Neural progenitor cell (in vitro differentiated cells): ENCODE results near the gene ARHGAP15. TPM values are rescaled to one million over a fixed set of nuclear protein-coding genes. Genes with fewer than 3 reads are reported as not detected.

Experiments
- DNase-seq: peaks from one replicate; pipeline ENCODE4 v3.0.0-alpha.2; 2016; ENCODE audit warnings: low spot score
- H2AFZ ChIP-seq: fragments of 200-600 bp; sonication (generic); replicated peaks from 2 replicates; pipeline ENCODE4 v1.6.1; 2016; ENCODE audit warnings: antibody characterized with exemption
- H3F3A ChIP-seq: fragments of 200-600 bp; sonication (generic); 2 replicates; pipeline ENCODE4 v1.6.1; 2016; ENCODE audit warnings: antibody characterized with exemption, low read depth
- H3K27ac ChIP-seq: fragments of 200-600 bp; sonication (generic); 2 replicates; pipeline ENCODE4 v1.5.1; 2016; ENCODE audit warnings: mild to moderate bottlenecking
- H3K27me3 ChIP-seq: fragments of 200-600 bp; sonication (generic); 2 replicates; pipeline ENCODE4 v1.6.1; 2016; ENCODE audit warnings: mild to moderate bottlenecking, moderate library complexity
- H3K36me3 ChIP-seq: fragments of 200-600 bp; sonication (generic); 2 replicates; pipeline ENCODE4 v1.5.1; 2016
- H3K4me1 ChIP-seq: fragments of 200-600 bp; sonication (generic); 2 replicates; pipeline ENCODE4 v1.6.1; 2016; ENCODE audit warnings: mixed run types
- H3K4me2 ChIP-seq: fragments of 200-600 bp; sonication (generic); 2 replicates; pipeline ENCODE4 v1.6.1; 2016
- H3K4me3 ChIP-seq: fragments of 200-600 bp; sonication (generic); 2 replicates; pipeline ENCODE4 v1.5.1; 2016
- H3K79me2 ChIP-seq: fragments of 200-600 bp; sonication (generic); 2 replicates; pipeline ENCODE4 v1.6.1; 2016; ENCODE audit warnings: low read depth
- H3K9ac ChIP-seq: fragments of 200-600 bp; sonication (generic); 2 replicates; pipeline ENCODE4 v1.6.1; 2016
- H3K9me3 ChIP-seq: fragments of 200-600 bp; sonication (generic); 2 replicates; pipeline ENCODE4 v1.5.1; 2016; ENCODE audit warnings: low read depth
- H4K20me1 ChIP-seq: fragments of 200-600 bp; sonication (generic); 2 replicates; pipeline ENCODE4 v1.6.1; 2016; ENCODE audit warnings: low read depth
- H3K27ac Mint-ChIP-seq: 3 replicates; pipeline ENCODE4 v1.8.0; 2021; ENCODE audit warnings: mixed read lengths
- H3K27me3 Mint-ChIP-seq: 2 replicates; pipeline ENCODE4 v1.8.0; 2022; ENCODE audit warnings: low read depth, mild to moderate bottlenecking, inconsistent platforms, moderate library complexity, mixed read lengths; ENCODE audit not compliant: insufficient read depth
- H3K36me3 Mint-ChIP-seq: 3 replicates; pipeline ENCODE4 v1.8.0; 2021; ENCODE audit warnings: mixed read lengths
- H3K4me1 Mint-ChIP-seq: 3 replicates; pipeline ENCODE4 v1.8.0; 2021; ENCODE audit warnings: mixed read lengths
- H3K4me3 Mint-ChIP-seq: 3 replicates; pipeline ENCODE4 v1.8.0; 2021; ENCODE audit warnings: mild to moderate bottlenecking, moderate library complexity, mixed read lengths
- H3K9me3 Mint-ChIP-seq: 3 replicates; pipeline ENCODE4 v1.8.0; 2020; ENCODE audit warnings: mixed read lengths
- EZH2 ChIP-seq: fragments of 200-600 bp; sonication (generic); IDR thresholded peaks from 2 replicates; pipeline ENCODE4 v1.6.1; 2017; ENCODE audit warnings: antibody characterized with exemption, mild to moderate bottlenecking, moderate library complexity
- EZH2phosphoT487 ChIP-seq: fragments of 200-600 bp; sonication (generic); IDR thresholded peaks from 2 replicates; pipeline ENCODE4 v1.6.1; 2017; ENCODE audit warnings: antibody characterized with exemption
- total RNA-seq: library from RNA; depleted of rRNA; stranded (reverse); fragments of >200 nt; gene quantifications from 2 replicates; pipeline ENCODE4 v1.2.3, GENCODE V29; 2015; ENCODE audit warnings: low replicate concordance
- TF ChIP-seq, protein P1 (sequence below): fragments of 200-600 bp; sonication (generic); IDR thresholded peaks from 2 replicates; pipeline ENCODE4 v1.5.1; 2017; ENCODE audit warnings: antibody characterized with exemption, mild to moderate bottlenecking

The ARHGAP15 gene
- total RNA-seq, 1 donor from 2014 or later = 5.9 TPM

DNA sequence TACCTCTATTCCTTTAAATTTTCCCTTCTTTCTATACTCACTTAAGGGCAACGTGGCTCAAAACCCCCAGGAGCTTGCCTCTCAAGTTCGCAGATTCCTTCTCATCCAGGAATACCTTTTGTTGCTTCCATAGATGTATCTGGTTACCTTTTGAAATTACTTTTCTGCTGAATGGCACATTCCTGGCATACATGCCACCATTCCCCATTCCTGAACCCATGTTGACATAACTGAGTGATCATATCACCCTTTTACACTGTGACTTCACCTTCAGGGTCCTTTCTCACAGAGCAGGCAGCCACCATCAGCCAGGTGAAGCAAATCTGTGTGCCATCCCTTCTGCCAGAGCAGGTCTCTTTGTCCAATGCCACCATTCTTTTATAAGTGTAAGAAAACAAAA is 615.8 kb downstream of the ARHGAP15 start:
- TF ChIP-seq EZH2phosphoT487 (no peak), EZH2 (no peak)
- TF ChIP-seq, protein P1, sequence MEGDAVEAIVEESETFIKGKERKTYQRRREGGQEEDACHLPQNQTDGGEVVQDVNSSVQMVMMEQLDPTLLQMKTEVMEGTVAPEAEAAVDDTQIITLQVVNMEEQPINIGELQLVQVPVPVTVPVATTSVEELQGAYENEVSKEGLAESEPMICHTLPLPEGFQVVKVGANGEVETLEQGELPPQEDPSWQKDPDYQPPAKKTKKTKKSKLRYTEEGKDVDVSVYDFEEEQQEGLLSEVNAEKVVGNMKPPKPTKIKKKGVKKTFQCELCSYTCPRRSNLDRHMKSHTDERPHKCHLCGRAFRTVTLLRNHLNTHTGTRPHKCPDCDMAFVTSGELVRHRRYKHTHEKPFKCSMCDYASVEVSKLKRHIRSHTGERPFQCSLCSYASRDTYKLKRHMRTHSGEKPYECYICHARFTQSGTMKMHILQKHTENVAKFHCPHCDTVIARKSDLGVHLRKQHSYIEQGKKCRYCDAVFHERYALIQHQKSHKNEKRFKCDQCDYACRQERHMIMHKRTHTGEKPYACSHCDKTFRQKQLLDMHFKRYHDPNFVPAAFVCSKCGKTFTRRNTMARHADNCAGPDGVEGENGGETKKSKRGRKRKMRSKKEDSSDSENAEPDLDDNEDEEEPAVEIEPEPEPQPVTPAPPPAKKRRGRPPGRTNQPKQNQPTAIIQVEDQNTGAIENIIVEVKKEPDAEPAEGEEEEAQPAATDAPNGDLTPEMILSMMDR = no peak
- no peaks in the 10 kb centered on the region for H3K4me1 ChIP-seq
- no peaks in the 10 kb centered on the region for H3K4me1 Mint-ChIP-seq
- no peak overlapping the region for H3K27ac ChIP-seq
- H3K4me3 ChIP-seq = no peak overlapping the region
- H3K27me3 Mint-ChIP-seq = peaks cover 3% of the 10 kb centered on the region
- no peaks in the 10 kb centered on the region for H3K79me2 ChIP-seq
- no peak overlapping the region for H3K4me3 Mint-ChIP-seq
- H3K9me3 ChIP-seq = no peaks in the 10 kb centered on the region
- H3K4me2 ChIP-seq = no peak overlapping the region
- no peak for DNase-seq
- no peaks in the 10 kb centered on the region for H3K27me3 ChIP-seq
- H3K36me3 ChIP-seq = no peaks in the 10 kb centered on the region
- H4K20me1 ChIP-seq = no peaks in the 10 kb centered on the region
- H3K27ac Mint-ChIP-seq = no peak overlapping the region
- no peak overlapping the region for H2AFZ ChIP-seq
- no peaks in the 10 kb centered on the region for H3K9me3 Mint-ChIP-seq
- no peak overlapping the region for H3K9ac ChIP-seq
- H3K36me3 Mint-ChIP-seq = no peaks in the 10 kb centered on the region
- no peaks in the 10 kb centered on the region for H3F3A ChIP-seq

DNA sequence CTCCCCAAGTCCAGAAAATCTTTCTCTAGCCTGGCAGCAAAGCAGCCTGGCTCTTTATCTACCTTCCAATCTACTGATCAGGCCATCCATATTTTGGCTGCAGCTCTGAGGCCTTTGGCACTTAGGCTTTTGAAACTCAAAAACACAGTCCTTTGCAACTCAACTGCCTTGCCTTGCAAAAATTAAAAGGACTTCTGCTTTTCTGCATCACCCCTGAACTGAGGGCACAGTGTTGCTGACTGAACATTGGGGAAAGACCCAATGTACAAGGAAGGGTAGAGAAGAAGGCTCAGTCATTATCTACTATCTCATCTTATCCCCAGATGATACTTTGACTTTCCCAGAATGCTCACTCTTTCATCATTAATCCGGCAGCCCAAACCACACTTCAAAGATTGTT is 625.5 kb downstream of the ARHGAP15 start:
- Histone ChIP-seq H3K9me3 (no peaks in the 10 kb centered on the region), H3K79me2 (no peaks in the 10 kb centered on the region), H3K9ac (no peak overlapping the region), H3K4me1 (peaks cover 26% of the 10 kb centered on the region), H2AFZ (peak overlapping the region; percentile 20), H3K4me2 (no peak overlapping the region), H3K36me3 (no peaks in the 10 kb centered on the region), H4K20me1 (no peaks in the 10 kb centered on the region), H3K27ac (no peak overlapping the region), H3F3A (peaks cover 18% of the 10 kb centered on the region), H3K4me3 (no peak overlapping the region), H3K27me3 (no peaks in the 10 kb centered on the region)
- DNase-seq = no peak
- Mint-ChIP-seq H3K4me3 (no peak overlapping the region), H3K27ac (no peak overlapping the region), H3K27me3 (peaks cover 2% of the 10 kb centered on the region), H3K36me3 (no peaks in the 10 kb centered on the region), H3K4me1 (no peaks in the 10 kb centered on the region), H3K9me3 (no peaks in the 10 kb centered on the region)
- TF ChIP-seq EZH2 = no peak
- TF ChIP-seq, protein P1 = no peak

DNA sequence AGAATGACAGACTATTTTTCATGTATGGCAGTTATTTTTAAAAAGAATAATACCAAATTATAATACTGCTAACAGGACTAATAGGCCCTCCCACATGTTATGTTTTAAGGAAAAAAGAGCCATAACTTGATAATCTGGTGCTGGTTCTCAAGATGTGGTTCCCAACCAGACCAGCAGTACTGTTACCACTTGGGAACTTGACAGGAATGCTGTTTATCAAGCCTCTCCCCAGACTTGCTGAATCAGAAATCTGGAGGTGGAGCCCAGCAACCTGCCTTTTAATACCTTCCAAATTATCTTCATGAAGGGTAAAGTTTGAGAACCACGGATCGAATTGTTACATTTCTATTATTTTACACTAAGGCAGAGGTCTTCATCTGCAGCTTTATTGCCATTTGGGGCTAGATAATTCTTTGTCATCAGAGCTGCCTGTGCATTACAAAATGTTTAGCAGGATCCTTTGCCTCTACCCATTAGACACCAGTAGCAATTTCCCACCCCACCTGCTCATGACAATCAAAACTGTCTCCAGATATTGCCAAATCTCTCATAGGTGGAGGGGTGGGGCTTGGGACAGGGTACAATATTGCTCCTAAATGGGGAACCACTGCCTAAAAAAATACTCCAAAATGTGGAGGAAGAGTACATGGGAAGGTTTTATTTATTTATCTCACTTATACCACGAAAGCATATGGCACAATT is 629.6 kb downstream of the ARHGAP15 start:
- H3K36me3 Mint-ChIP-seq = no peaks in the 10 kb centered on the region
- no peak for DNase-seq
- H3K4me3 Mint-ChIP-seq = no peak overlapping the region
- Histone ChIP-seq H2AFZ (no peak overlapping the region), H3K79me2 (no peaks in the 10 kb centered on the region), H3K9ac (no peak overlapping the region), H3K4me2 (no peak overlapping the region), H3K27ac (no peak overlapping the region), H3K4me1 (peaks cover 30% of the 10 kb centered on the region), H3K36me3 (no peaks in the 10 kb centered on the region), H3K9me3 (no peaks in the 10 kb centered on the region), H3K4me3 (no peak overlapping the region), H4K20me1 (no peaks in the 10 kb centered on the region), H3K27me3 (no peaks in the 10 kb centered on the region), H3F3A (peaks cover 32% of the 10 kb centered on the region)
- TF ChIP-seq EZH2phosphoT487 = no peak
- TF ChIP-seq EZH2 = no peak
- TF ChIP-seq, protein P1 = no peak
- no peaks in the 10 kb centered on the region for H3K4me1 Mint-ChIP-seq
- H3K27me3 Mint-ChIP-seq = no peaks in the 10 kb centered on the region
- no peaks in the 10 kb centered on the region for H3K9me3 Mint-ChIP-seq
- H3K27ac Mint-ChIP-seq = no peak overlapping the region
